NCI-H226 (cell line): ENCODE data around the gene FEM1B.

Source experiments
- DNase-seq: peaks from one replicate; pipeline ENCODE4 v3.0.0-alpha.2; 2015

FEM1B gene

DNA sequence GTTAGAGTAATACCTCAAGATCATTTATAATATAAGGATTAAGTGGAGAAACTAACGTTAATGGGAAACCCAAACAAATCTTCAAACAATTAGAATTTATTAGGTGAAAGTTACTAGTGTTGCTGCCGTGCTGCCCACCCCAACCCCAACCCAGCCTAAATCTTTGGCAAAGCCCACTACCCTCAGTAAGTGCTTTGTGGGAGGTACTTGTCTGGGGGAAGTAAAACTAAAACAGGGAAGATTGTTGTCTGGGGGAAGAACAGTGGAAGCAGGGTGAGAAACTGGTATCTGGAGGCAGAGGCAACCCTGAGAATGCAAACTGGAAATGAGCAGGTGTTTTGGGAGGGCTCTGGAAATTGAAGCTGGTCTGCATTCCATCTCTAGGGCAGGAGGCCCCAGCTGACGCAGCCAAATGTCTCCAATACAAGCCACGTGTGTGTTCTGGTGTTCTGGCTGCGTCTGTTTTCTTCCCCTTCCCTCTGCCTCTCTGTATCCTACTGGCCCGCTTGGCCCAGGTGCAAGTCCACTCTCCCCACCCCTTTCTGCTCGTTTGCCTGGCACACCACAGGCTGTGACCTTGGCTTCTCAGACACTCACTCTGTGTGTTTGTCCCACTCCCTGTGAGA is 32.7 kb downstream of the FEM1B start:
- no peak for DNase-seq

DNA sequence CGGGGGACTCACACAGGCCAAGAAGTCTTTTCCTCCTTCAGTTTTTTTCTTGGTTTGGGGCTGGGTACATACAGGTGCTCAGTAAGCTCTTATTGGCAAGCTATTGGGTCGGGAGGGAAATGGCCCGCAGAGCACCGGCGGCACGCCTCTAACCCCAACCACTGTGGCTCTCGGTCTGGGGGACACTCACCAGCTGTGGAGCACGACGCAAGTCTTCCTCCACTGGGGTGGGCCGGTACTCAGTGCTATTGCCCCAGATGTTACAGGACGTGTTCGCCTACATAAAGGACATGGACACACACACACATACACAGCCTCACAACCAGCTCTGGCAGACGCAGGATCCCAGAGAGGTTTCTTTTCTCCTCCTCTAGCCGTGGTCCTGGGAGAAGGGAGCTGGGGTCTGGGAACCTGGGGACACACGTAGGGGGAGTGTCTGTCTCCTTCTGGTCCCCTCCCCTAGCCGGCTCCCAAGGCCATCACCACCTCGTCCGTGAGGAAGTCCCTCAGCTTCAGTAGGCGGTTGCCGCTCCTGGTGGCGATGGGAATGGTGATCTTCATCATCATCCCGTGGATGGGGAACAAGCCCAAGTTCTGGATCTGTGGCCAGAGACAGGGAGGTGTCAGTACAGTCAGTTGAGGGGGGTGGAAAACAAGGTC is 33.4 kb downstream of the FEM1B start:
- DNase-seq, result no peak

DNA sequence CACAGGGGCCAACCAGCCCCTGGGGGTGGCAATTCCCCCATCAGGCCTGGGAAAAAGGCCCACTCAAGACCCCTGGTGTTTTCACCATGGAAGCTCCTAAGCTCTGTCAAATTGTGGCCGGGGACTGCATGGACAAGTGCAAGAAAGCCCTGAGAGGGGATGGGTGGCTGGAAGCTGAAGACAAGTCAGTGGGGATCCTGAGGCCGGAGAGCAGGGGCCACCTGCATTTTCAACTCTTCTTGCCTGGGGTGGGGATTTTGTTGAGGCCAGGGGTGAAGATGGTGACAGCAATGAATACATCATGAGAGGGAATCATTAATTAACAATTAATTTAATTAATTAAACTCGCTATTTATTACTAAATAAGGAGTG is 33.9 kb downstream of the FEM1B start:
- DNase-seq, result no peak

DNA sequence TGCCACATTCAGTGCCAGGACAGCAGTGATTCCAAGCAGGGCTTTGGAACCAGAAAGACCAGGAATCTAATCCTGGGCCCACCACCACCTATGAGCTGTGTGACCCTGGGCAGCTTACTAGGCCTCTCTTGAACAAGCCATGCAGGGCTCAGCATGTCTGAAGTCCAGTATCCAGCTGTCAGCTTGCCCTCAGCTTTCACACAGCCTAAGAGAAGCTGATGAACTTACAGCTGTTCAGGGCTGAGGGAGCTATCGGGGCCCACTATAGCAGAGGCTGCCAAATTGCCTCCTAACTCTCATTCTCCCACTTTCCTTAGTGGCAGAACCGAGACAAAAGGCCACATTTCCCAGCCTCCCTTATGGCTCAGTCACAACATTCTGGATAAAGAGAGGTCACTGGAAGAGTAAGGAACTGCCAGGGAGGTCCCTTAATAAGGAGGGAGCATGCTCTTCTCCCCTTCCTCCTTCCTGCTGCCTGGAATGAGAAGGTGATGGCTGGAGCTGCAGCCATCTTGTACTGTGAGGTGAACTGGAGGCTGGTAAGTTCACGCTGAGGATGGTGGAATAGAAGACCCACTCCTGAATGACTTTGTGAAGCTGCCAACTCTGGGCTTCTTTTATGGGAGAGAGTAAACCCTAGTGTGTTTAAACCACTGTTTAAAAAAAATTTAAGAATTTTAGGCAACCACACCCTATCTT is 34.5 kb downstream of the FEM1B start:
- DNase-seq, result no peak

DNA sequence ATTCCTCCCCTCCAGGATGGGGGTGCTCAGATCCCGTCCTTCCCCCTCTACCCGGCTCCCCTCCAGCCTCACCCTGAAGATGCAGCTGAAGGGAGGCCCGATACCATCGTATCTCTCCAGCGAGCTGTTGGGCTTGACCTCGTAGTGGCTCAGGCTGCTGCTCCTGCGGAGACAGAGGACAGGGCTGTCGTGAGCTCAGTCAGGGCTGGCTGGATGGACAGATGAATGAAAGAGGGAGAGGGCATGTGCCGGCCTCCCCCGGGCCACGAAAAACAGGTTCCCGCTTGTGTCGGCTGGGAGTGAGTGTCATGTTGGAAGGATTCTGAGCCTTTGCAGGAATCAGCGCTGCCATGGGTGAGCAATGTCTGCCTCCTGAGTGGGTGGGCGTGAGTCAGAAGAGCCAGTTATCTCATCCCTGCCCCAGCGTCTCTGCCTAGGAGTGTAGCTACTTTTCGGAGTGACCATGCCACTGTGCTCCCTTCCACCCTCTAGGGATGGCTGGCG is 35.2 kb downstream of the FEM1B start:
- no peak for DNase-seq

DNA sequence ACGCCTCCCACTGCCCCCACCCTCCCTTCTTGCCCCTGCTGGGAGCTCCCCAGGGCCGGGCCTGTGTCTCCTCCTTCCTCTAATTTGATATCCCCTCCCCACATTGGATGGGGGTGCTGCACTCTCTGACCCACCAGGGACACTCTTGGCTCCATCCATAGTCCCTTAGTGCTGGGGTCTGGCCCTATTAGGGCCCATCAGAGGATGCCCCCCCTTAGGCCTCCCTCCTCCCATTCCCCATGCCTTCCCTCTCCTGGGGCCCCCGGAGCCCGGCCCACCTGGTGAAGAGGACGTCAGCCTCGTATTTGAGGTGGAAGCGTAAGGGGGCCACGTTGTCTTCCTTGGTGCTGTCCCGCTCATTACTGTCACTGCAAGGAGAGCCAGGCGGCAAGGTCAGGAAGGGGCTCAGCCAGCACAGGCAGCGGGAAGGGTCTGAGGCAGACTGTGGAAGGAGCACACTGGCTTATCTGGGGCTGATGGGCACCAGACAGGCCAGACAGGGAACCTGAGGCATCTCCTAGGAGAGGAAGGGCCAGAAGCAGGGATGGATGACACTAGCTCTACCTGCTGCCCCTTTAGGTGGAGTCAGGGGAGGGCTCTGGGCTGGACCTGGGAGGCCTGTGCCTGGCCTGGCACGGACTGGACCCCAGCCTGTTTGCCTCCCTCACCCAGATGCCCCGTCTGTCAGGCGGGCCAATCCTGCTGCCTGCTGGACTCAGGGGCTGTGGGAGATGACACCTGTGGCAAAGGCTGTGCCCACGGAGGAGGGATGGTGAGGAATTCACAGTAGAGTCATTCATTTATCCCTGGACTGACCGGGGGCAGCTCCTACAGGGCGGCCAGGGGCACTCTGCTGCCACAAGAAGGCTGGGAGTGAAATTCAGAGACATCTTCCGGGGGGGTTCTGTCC is 36.2 kb downstream of the FEM1B start:
- no peak for DNase-seq

DNA sequence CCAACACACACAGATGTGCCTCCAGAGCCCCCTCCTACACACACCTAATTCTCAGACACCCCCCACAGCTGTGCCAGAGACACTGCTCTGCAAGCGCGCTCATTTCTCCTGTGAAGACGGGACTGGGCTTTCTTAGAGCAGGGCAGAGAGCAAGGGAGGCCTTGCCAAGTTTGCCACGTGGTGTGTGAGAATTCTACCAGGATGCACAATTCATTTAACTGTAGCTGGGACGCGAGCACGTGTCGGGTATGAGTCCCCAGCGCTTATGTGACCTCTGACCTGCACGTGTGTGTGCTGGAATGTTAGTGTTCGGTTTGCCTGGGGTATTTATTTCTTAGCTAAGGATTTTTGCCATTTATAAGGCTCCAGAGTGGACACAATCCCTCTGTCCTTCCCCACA is 37.0 kb downstream of the FEM1B start:
- no peak for DNase-seq

DNA sequence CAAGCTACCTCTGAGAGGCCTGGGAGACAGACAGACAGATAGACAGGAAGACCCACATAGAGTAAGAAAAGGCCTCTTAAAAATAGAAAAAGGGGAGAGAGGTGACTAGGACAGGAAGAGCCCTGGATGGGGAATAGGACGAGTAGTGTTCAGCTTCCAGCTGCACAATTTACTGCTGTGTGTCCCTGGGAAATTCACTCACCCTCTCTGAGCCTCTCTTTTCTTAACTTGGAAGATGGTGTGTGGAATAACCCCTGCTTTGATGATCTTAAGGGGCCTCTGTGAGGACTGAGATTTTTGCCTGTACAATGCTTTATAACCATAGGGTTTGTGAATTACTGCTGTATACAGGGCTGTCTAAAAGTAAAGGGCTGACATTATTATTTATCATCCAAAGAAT is 37.5 kb downstream of the FEM1B start:
- no peak for DNase-seq

DNA sequence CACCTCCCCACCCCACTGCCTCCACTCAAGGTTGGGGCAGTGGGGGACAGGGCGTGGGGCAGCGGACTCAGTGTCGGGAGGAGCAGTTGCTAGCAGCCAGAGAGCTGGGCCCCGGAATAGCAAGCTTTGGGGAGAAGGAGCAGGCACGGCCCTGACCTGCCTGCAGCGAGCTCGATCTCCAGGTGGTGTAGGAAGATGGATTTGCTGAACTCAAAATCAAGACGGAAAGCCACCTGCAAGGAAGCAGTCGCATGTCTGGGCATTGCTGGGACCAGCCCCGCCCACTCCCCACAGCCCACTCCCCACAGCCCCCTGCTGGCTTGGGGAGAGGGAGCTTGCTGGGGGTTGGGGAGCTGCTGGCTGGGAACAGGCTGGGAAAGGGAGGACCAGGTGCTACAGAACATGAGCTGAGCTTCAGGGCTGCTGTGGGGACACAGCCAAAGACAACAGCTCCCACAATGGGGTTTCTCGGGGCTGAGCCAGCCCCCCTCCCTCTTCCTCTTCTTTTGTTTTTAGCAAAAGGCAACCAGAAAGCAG is 38.0 kb downstream of the FEM1B start:
- DNase-seq, result no peak

DNA sequence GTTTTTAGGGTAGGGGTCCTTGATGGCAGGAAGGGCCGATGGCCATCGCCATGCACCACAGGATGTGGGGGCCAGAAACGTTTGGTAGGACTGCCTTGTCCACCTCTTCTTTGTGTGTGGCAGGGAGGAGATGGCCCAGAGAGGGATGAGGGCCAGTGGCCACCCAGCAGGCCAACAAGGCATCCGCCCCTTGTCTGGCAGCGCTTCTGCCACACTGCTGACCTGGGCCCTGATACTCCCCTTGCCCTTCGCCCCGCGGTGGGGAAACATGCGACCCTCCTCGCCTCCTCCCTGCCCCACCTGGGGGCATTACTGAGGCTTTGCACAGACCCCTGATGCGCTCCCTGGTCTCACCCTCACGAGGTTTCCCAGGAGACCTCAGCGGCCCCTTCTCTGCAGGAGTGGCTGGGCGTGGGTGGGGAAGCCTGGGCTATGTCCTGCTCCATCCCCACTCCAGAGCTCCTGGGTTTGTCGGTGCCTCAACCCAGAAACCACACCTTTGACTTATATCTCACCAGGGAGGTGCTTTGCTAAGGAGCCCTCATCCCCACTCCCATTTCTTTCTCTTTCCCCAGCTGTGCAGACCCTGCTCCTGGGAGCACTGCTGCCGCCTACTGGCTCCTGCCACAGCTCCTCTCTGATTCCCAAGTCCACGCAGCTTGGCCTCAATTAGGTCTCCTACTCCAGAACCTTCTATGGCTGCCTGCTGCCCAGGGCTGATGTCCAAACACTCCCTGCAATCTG is 38.7 kb downstream of the FEM1B start:
- no peak for DNase-seq

DNA sequence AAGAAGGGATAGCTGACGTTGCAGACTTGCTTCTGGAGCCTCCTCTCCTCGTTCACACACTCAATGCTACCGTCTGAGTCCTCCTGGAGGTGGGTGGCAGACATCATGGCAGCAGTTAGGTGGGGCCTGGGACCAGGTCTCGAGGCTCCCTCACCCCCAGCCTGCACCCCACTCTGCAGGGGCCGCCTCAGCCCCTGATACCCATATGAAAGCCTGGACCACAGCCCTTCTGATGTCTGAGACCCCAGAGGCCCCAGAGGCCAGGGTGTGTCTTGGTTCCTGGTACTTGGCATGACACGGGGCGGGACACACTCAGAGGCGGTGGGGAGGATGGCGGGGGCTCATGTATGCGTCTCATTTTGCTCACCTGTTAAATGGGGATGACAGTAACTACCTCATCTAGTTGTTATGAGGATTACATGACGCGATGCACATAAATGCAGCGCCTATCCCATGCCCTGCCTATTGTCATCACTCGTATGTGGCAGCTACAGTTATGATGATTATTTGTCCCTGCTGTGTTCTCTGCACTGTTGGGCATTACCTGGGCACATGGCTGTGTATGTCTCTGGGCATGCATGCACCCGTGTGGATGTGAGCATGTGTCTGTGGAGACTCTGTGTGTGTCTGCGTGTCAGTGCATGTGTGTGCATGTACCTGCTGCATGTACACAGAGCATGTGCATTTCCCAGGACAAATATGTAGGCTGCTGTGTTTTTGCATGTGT is 39.9 kb downstream of the FEM1B start:
- DNase-seq, result no peak

DNA sequence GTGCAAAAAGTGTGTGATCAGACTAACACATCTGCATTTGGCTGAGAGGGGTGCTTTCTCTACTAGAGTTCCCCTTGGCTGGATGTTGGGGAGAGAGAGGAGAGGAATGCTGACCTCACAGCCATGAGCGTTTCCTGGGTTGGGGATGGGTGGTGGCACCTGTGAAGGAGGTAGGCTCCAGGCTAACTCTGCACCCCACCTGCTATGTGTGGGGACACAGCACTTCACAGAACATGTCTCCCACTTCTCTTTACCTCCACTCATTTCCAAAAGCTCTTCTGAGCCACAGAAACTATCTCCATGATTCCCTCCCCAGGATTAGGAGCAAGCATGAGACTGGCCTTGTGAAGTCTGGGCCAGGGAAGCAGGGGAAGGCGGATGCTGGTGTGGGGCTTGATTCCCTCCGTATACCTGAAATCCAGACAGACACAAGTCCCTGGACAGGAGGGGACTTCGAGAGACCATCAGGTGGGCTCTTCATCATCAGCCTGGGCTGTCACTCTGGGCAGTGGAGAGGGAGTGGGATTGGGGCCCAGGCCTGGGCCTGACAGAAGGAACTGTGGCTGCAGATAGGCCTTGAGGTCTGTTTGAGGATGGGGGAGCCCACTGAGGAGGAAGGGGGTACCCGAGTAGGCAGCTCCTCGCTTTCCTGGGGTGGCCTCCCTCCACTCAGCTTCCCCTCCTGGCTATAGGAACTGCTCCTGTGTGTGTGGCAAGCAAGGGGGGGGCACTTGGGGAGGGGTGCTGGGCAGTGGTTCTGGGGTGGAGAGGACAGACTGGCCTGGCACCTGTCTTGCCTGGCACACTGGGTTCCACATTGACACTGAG is 40.7 kb downstream of the FEM1B start:
- no peak for DNase-seq

DNA sequence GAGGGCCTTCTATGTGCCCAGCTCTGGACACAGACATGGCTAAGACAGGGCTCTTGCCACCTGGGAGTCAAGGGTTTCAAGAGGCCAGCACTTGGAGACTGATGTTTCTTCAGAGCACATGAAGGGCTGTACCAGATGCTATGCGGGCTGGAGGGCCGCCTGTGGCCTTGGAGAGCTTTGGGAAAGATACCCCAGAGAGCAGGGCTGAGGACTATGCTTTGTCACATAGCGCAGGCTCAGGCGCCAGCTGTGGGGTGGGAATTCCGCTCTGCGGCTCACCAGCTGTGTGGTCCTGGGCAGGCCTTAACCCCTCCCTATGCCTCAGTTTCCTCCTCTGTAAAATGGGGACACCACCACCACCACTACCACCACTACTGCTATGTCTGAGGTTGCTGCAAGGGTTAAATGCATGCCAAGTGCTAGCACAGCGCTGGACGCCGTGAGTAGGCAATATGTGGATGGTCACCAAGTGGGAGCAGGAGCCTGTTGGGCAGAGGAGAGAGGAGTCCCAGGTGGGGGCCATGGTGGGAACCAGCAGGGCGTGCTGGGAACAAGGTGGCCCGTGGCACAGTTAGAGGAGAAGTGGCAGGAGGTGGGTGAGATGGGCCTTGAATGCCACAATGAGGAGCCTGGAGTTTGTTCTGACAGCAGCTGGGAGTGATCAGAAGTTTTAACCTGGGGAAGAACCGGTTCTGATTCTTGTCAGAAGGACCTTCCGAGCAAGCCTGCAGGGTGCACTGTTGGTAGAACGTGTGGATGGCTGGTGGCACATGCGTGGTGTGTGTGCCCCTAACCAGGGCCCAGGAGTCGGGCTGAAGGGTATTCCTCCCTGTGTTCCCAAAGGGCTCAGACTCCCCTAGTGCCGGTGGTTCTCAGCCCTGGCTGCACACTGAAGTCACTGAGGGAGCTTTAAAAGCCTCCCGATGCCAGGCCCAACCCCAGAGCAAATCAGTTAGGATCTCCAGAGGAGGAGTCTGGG is 41.7 kb downstream of the FEM1B start:
- no peak for DNase-seq

DNA sequence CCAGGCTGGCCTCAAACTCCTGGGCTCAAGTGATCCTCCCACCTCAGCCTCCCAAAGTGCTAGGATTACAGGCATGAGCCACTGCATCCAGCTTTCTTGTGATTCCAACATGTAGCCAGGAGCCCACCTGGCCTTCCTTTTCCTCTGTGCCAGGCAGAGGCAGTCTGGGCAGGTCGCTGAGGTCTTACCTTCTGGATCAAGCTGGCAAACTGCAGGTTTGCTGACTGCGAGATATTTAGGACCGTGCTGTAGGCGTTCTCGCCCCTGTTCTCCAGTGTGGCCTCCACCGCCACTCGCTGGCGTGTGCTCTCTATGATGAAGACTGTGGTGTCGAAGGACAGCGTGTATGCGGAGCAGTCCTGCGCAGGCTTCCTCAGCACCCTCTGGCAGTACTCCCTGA is 42.5 kb downstream of the FEM1B start:
- no peak for DNase-seq

DNA sequence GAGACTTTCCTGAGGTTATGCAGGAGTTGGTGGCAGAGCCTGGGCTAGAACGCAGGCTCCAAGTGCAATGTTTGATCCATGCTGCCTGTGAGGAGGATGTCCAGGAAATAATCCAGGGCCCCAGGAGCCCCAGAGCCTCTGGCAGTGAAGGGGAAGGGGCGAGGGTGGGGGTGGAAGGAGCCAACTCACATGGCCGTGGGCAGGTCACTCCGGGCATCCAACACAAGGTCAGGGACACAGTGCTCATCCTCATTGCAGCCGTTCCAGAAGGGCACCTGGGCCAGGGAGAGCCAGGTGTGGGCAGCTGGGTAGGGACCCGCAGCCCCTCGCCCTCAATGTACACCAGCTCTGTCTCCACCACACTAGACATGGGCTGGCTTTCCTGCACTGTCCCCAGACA is 43.7 kb downstream of the FEM1B start:
- no peak for DNase-seq

DNA sequence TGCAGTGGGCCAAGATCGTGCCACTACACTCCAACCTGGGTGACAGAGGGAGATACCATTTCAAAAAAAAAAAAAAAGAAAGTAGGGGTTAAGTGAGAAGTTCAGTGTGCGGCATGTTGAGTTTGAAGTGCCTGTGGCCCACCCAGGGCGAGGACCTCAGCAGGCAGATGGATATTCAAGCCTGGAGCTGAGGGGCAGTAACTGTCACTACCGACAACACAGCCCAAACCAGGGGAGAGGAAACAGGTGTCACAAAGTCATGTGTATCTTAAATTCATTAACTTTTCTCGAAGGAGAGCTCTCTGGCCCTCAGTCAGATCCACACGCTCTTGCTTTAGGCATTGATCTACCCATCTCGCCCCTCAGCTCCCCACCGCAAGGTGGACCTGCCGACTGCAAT is 45.3 kb downstream of the FEM1B start:
- DNase-seq, result no peak

DNA sequence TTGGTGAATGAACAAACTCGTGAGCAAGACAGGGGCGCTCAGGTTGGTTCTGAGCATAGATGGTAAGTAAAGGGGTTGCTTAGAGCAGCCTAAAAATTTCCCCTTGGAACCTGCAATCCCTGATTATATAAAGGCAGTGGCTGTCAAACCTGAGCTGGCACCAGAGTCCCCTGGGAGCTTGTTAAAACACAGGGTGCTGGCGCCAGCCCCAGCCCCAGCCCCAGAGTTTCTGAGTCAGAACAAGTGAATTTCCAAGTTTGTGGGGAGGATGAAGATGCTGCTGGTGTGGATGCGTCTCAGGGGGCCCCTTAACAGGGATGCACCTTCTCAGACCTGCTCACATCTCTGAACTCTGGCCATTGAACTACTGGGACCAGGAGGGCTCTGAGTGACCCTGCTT is 48.2 kb downstream of the FEM1B start:
- DNase-seq, result no peak

DNA sequence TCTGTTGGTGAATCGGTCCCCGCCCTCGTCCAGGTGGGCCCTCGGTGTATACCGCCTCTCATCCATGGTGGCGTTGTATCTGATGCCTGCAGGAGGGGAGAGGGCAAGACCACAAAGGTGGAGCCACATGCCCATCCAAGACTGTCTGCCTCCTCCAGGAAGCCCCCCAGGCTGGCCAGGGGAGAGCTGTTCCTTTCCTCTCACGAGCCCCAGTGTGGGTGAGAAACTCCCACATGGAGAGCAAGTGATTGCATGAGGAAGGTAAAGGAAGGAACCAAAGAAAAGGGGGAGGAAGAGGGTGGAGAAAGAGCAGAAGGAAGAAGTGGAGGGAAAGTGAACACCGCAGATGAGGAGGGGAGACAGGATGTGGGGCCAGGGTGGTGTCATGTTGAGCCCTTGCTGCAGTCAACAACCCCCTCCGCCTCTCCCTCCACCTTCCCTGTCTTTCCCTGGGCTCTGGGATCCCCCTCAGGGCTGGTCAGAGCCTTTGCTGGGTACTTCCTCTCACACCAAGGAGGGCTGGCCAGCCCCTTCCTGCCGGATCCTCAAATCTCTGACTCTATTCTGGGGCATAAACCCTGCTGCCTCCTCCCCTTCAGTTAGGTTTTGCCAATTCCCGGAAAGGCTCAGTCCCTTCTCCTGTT is 49.3 kb downstream of the FEM1B start:
- DNase-seq, result no peak

DNA sequence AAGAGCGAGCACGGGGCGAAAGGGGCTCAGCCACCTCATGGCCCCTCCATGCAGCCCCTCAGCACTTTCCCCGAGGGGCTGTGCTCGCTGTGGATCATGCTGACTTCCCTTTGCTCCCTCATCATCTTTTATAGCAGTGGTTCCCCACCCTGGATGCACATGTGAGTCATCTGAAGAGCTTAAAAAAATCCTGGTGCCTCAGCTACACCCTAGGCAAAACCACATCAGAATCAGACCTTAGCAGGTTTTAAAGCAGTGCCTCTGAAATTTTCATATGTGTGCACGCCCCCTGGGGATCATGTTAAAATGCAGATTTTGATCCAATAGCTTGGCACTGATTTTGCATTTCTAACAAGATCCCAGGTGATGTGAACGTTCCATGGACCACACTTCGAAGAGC is 50.9 kb downstream of the FEM1B start:
- DNase-seq, result no peak
